AG09319 (cell line): ENCODE measurements around the gene RFX3.

ENCODE experiments used
- DNase-seq: peaks from one replicate; pipeline ENCODE4 v3.0.0-alpha.2; 2010; ENCODE audit warnings: low read depth; ENCODE audit errors: extremely low read depth
- TF ChIP-seq, protein P1 (sequence below): IDR thresholded peaks from 2 replicates; pipeline ENCODE4 v1.5.1; 2011; ENCODE audit warnings: low read depth, mild to moderate bottlenecking, inconsistent platforms, low read length, moderate library complexity

Gene RFX3

DNA sequence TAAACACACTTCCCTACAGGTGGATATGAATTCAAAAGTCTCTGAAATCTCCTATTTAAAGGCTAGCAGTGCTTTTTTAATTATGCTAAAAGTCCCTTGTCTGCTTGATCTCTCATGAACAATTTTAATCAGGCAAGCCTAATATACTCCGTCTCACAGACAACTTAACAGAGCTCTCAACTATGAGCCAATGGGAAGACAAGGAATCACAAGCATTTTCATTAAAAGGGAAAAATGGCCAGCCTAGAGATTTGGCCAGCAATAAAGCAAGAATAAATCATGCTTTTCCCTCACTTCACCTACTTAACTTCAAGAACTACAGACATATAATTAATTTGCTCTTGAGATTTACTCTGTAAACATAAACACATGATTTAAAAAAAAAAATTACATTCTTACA is 78.0 kb downstream of the RFX3 start:
- TF ChIP-seq, protein P1, sequence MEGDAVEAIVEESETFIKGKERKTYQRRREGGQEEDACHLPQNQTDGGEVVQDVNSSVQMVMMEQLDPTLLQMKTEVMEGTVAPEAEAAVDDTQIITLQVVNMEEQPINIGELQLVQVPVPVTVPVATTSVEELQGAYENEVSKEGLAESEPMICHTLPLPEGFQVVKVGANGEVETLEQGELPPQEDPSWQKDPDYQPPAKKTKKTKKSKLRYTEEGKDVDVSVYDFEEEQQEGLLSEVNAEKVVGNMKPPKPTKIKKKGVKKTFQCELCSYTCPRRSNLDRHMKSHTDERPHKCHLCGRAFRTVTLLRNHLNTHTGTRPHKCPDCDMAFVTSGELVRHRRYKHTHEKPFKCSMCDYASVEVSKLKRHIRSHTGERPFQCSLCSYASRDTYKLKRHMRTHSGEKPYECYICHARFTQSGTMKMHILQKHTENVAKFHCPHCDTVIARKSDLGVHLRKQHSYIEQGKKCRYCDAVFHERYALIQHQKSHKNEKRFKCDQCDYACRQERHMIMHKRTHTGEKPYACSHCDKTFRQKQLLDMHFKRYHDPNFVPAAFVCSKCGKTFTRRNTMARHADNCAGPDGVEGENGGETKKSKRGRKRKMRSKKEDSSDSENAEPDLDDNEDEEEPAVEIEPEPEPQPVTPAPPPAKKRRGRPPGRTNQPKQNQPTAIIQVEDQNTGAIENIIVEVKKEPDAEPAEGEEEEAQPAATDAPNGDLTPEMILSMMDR = no peak
- no peak for DNase-seq

DNA sequence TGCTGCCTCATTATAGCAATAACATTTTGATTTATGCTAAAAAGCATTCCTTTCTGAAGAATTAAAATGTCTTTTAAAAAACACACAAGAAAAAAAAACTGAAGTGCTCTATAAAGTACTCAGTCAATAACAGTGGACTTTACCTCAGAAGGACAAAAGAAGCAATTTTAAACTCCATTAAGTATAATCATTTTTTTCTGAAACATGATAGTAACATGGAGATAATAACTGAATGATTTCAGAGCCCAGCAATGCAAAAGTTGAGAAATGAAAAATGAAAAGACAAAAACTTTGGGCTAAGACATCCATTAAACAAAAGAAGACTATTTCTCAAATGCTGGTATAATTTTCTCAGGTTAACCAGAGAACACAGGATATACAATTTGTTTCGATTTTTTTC is 78.7 kb downstream of the RFX3 start:
- DNase-seq = no peak

DNA sequence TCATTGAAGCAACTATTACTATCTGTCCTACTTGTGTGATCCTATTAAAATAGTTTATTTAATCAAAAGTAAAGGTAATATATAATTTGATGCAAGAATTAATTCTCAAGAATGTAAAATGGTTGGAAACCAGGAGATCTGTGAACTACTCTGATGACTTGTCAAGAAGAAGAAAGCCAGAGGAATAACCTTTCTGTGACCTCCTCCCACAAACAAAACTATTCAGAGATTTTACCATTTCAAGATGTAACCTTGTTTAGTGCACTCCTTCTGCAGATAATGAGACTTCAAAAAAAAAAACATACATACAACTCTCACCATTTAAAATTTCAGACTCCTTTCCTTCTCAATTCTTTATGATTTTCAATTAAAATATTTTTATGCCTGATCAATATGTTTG is 79.5 kb downstream of the RFX3 start:
- no peak for DNase-seq
- TF ChIP-seq, protein P1 = no peak

More for the DNA sequence above, 78.7 kb downstream of the RFX3 start:
- TF ChIP-seq, protein P1 = no peak

DNA sequence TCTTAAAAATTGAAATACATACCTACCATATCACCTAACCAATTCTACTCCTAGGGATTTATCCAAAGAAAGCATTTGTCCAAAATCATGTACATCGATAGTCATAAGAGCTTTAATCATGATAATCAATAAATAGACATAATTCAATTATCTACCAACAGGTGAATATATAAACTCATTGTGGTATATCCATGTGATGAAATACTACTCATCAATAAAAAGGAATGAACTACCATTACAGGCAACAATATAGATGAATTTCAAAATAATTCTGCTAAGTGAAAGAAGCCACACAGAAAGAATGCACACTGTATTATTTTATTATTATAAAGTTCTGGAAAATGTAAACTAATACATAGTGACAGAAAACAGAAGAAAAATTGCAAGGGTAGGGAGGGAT is 81.8 kb downstream of the RFX3 start:
- no peak for DNase-seq
- TF ChIP-seq, protein P1 = no peak

DNA sequence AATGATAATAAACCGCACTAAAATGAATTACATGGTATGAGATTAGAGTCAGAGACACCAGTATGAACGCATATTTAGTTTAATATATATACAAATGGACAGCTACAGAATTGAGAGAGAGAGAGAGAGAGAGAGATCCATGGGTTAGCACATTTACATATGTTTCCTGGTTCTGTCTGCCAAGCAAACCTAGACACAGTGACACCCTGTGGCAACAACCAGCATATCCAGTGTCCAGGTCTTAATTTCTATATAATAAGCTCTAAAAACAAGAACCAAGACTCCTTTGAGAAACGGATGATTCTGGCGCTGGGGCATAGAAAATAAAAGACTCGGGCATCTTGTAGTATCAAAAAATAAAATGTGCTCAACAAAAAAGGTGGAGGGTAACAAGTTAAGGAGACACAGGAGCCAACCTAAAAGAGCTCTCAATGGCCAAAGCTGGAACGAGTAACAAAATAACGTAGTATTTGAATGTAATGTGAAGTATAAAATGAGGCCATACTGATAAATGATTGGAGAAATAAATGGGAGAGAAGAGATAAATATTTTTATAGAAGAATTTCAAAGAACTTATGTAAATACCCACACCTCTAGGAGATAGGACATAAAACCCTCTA is 84.5 kb downstream of the RFX3 start:
- peak; percentile 14 for DNase-seq

DNA sequence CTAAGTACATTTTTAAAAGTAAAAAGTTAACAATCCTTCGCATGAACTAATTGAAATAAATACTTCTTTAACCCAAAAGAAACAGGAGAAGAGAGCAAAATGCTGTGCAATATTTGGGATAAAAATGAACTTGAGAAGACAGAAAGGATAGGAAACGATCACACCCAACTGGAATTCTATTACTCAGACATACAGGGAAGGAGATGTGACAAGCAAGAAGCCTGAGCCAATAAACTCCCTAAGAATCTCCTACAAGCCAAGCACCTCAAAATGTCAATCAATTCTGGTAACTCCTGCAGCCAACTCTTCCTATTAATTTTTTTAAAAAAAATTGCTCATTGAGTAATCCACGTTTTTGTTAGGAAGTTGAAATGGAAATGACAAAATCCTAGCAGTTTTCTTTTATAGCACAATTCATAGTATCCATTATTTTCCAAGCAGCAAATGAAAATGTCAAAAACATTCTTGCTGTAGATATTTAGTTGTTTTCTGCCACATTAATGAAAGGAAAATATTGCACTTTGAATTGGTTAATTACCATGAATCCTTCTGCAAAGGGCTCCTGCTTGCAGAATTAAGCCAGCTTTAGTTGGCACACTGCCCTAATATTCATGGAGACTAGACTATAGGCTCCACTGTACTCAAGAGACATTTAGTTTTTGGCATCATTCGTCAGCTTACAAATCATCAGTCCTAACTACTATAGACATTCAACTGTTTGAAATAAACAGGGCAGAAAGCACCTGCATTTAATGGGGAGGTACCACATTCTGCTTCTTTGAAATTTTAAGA is 89.0 kb downstream of the RFX3 start:
- TF ChIP-seq, protein P1 = no peak
- no peak for DNase-seq

More for the DNA sequence above, 84.5 kb downstream of the RFX3 start:
- TF ChIP-seq, protein P1 = peak; percentile 58

DNA sequence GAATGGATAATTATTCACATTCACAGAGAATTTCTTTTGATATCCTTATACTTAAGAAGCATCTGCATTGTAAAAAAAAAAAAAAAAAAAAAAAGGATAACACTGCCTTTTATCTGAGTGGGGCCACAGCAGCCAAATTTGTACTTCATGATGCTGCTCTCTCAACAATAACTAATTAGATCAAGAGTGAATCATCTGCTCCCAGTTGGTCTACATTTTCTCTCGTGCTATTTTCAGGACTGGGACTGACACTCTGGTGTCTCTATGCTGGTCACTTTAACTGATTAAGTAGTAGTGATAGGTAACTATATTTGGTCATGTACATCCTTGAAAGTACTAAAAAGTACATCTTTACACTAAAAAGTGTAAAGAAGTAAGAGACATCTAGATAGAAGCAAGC is 90.1 kb downstream of the RFX3 start:
- TF ChIP-seq, protein P1 = no peak
- DNase-seq = no peak
